GM23338 (cell line): ENCODE results near the gene TWIST2. TPM values are rescaled to one million over a fixed set of nuclear protein-coding genes. Genes with fewer than 3 reads are reported as not detected.

Experiments
- ATAC-seq: fragments of 200-7000 bp; cut with Tn5 transposase; 3 replicates; pipeline ENCODE4 v1.9.1; 2020
- DNase-seq: peaks from one replicate; pipeline ENCODE4 v3.0.0-alpha.2; 2015; ENCODE audit warnings: low spot score
- H2AFZ ChIP-seq: fragments of 200-600 bp; sonication (generic); 2 replicates; pipeline ENCODE4 v1.8.0; 2016; ENCODE audit warnings: antibody characterized with exemption, mild to moderate bottlenecking, moderate library complexity
- H3F3A ChIP-seq: fragments of 200-600 bp; sonication (generic); replicated peaks from 2 replicates; pipeline ENCODE4 v1.8.0; 2017; ENCODE audit warnings: antibody characterized with exemption, mixed run types, low read depth
- H3K27ac ChIP-seq: fragments of 200-600 bp; sonication (generic); 2 replicates; pipeline ENCODE4 v1.6.1; 2016; ENCODE audit warnings: low read depth
- H3K27me3 ChIP-seq: fragments of 200-600 bp; sonication (generic); 2 replicates; pipeline ENCODE4 v1.8.0; 2016; ENCODE audit warnings: mild to moderate bottlenecking, mixed run types, moderate library complexity; ENCODE audit not compliant: insufficient read depth
- H3K36me3 ChIP-seq: fragments of 200-600 bp; sonication (generic); 2 replicates; pipeline ENCODE4 v1.8.0; 2016; ENCODE audit warnings: mild to moderate bottlenecking; ENCODE audit not compliant: insufficient read depth
- H3K4me1 ChIP-seq: fragments of 200-600 bp; sonication (generic); 2 replicates; pipeline ENCODE4 v1.8.0; 2016; ENCODE audit warnings: mild to moderate bottlenecking, moderate library complexity; ENCODE audit not compliant: insufficient read depth
- H3K4me2 ChIP-seq: fragments of 200-600 bp; sonication (generic); 2 replicates; pipeline ENCODE4 v1.7.1; 2017; ENCODE audit warnings: mixed run types
- H3K4me3 ChIP-seq: fragments of 200-600 bp; sonication (generic); 2 replicates; pipeline ENCODE4 v1.6.1; 2016; ENCODE audit warnings: mixed run types
- H3K79me2 ChIP-seq: fragments of 200-600 bp; sonication (generic); replicated peaks from 2 replicates; pipeline ENCODE4 v1.8.0; 2017; ENCODE audit warnings: mild to moderate bottlenecking; ENCODE audit not compliant: insufficient read depth
- H3K9me2 ChIP-seq: fragments of 200-600 bp; sonication (generic); 2 replicates; pipeline ENCODE4 v1.8.0; 2017; ENCODE audit not compliant: insufficient read depth
- H4K20me1 ChIP-seq: fragments of 200-600 bp; sonication (generic); replicated peaks from 2 replicates; pipeline ENCODE4 v1.8.0; 2017; ENCODE audit warnings: mild to moderate bottlenecking; ENCODE audit not compliant: insufficient read depth
- H3K27ac Mint-ChIP-seq: 2 replicates; pipeline ENCODE4 v1.8.0; 2020; ENCODE audit warnings: inconsistent platforms, mild to moderate bottlenecking, moderate library complexity, mixed read lengths
- H3K27me3 Mint-ChIP-seq: 3 replicates; pipeline ENCODE4 v1.8.0; 2022; ENCODE audit warnings: low read depth, mild to moderate bottlenecking, moderate library complexity, mixed read lengths, inconsistent platforms; ENCODE audit not compliant: insufficient read depth, poor library complexity
- H3K36me3 Mint-ChIP-seq: 3 replicates; pipeline ENCODE4 v1.8.0; 2021; ENCODE audit warnings: low read depth, mild to moderate bottlenecking, inconsistent platforms, moderate library complexity, mixed read lengths
- H3K4me1 Mint-ChIP-seq: 3 replicates; pipeline ENCODE4 v1.8.0; 2020; ENCODE audit warnings: mild to moderate bottlenecking, inconsistent platforms, mixed read lengths
- H3K4me3 Mint-ChIP-seq: 3 replicates; pipeline ENCODE4 v1.8.0; 2021; ENCODE audit warnings: moderate library complexity, mild to moderate bottlenecking, inconsistent platforms, mixed read lengths
- H3K9me3 Mint-ChIP-seq: 3 replicates; pipeline ENCODE4 v1.8.0; 2020; ENCODE audit warnings: moderate library complexity, mild to moderate bottlenecking, inconsistent platforms, mixed read lengths
- CREB1 ChIP-seq: fragments of 250-450 bp; sonication (Bioruptor Pico); IDR thresholded peaks from 2 replicates; pipeline ENCODE4 v1.5.0; 2020; ENCODE audit warnings: low read depth, mild to moderate bottlenecking, moderate library complexity
- CTCF ChIP-seq, 2 experiments: fragments of 200-600 bp in 1 of 2; sonication (generic) in 1 of 2; conservative IDR thresholded peaks; 2 replicates each; pipeline versions ENCODE4 v1.5.1 to v1.6.1; 2016 to 2017; ENCODE audit warnings: antibody characterized with exemption in 2 of 2, low read depth in 2 of 2, mild to moderate bottlenecking in 2 of 2, moderate library complexity in 1 of 2
- EZH2 ChIP-seq: fragments of 200-600 bp; sonication (generic); IDR thresholded peaks from one replicate; pipeline ENCODE4 v1.8.0; 2017; ENCODE audit warnings: antibody characterized with exemption, mild to moderate bottlenecking, low read depth; ENCODE audit not compliant: unreplicated experiment
- EZH2phosphoT487 ChIP-seq: fragments of 200-600 bp; sonication (generic); IDR thresholded peaks from one replicate; pipeline ENCODE4 v1.8.1; 2018; ENCODE audit warnings: antibody characterized with exemption; ENCODE audit not compliant: unreplicated experiment
- POLR2AphosphoS5 ChIP-seq: IDR thresholded peaks from 2 replicates; pipeline ENCODE4 v1.6.1; 2016; ENCODE audit warnings: antibody characterized with exemption, low read depth
- STAT1 ChIP-seq: IDR thresholded peaks from one replicate; pipeline ENCODE4 v1.6.1; 2016; ENCODE audit warnings: antibody characterized with exemption; ENCODE audit not compliant: unreplicated experiment
- ZNF462 ChIP-seq: fragments of 250-450 bp; sonication (Bioruptor Pico); IDR thresholded peaks from 2 replicates; pipeline ENCODE4 v1.5.0; 2020; ENCODE audit warnings: mild to moderate bottlenecking, moderate library complexity
- polyA plus RNA-seq: library from polyadenylated mRNA; unstranded; fragments of >200 nt; fragmentation: Nextera tagmentation; extraction: Ambion mirVana; gene quantifications from 2 replicates; pipeline ENCODE4 v1.2.1, GENCODE V29; 2016
- total RNA-seq: library from RNA; depleted of rRNA; stranded (reverse); fragments of >200 nt; shearing (Covaris generic); gene quantifications from 2 replicates; pipeline ENCODE4 v1.2.3, GENCODE V29; 2014

Gene TWIST2
- total and polyA plus RNA-seq, 2 experiments from 2014 or later = 7.0 to 12.5 TPM

GRCh38 chr2:238945433-238946150 is 97.7 kb downstream of the TWIST2 start:
- Histone ChIP-seq H3K4me3 (no peak overlapping the region), H3K79me2 (no peaks in the 10 kb centered on the region), H3K36me3 (no peaks in the 10 kb centered on the region), H2AFZ (no peak overlapping the region), H3F3A (no peaks in the 10 kb centered on the region), H3K27me3 (no peaks in the 10 kb centered on the region), H3K4me1 (no peaks in the 10 kb centered on the region), H3K27ac (no peak overlapping the region), H3K4me2 (no peak overlapping the region), H3K9me2 (0 out of 2 replicates have a peak, but pooled peaks cover 3% of the 10 kb centered on the region), H4K20me1 (no peaks in the 10 kb centered on the region)
- ATAC-seq = peak; percentile 98
- no peaks in the 10 kb centered on the region for H3K4me1 Mint-ChIP-seq
- peak; percentile 68 for DNase-seq
- peaks cover 16% of the 10 kb centered on the region for H3K27me3 Mint-ChIP-seq
- no peak for TF ChIP-seq CREB1
- peak; percentile 57 to 82 for TF ChIP-seq CTCF (conservative IDR thresholded peaks at IDR 0.05; ENCODE audit: low read depth in 2 of 2)
- TF ChIP-seq EZH2 = no peak
- no peak overlapping the region for H3K4me3 Mint-ChIP-seq
- no peak overlapping the region for H3K27ac Mint-ChIP-seq
- H3K36me3 Mint-ChIP-seq = no peaks in the 10 kb centered on the region
- peaks cover 12% of the 10 kb centered on the region for H3K9me3 Mint-ChIP-seq

- Mint-ChIP-seq H3K4me3 (no peak overlapping the region), H3K36me3 (no peaks in the 10 kb centered on the region), H3K27me3 (peaks cover 16% of the 10 kb centered on the region), H3K4me1 (no peaks in the 10 kb centered on the region), H3K27ac (no peak overlapping the region), H3K9me3 (peaks cover 8% of the 10 kb centered on the region; the same call in 2 of the 3 replicates)
- H4K20me1 ChIP-seq = no peaks in the 10 kb centered on the region
- no peak overlapping the region for H2AFZ ChIP-seq
- no peak for ATAC-seq
- no peaks in the 10 kb centered on the region for H3K36me3 ChIP-seq
- no peak for DNase-seq
- no peak overlapping the region for H3K27ac ChIP-seq
- no peak overlapping the region for H3K4me2 ChIP-seq
- H3K9me2 ChIP-seq = no peaks in the 10 kb centered on the region
- no peak overlapping the region for H3K4me3 ChIP-seq
- H3K79me2 ChIP-seq = no peaks in the 10 kb centered on the region
- H3K27me3 ChIP-seq = no peaks in the 10 kb centered on the region
- H3F3A ChIP-seq = no peaks in the 10 kb centered on the region
- H3K4me1 ChIP-seq = no peaks in the 10 kb centered on the region
- no peak for TF ChIP-seq POLR2AphosphoS5
- TF ChIP-seq EZH2phosphoT487 = no peak
- TF ChIP-seq STAT1 = no peak
- TF ChIP-seq ZNF462 (CRISPR knock-in tag) = no peak
- no peak for TF ChIP-seq EZH2
Measured at GRCh38 chr2:238946318-238947242, 98.7 kb downstream of the TWIST2 start.
